Karpas-422 (cell line): ENCODE data around the gene TTC24. TPM values are rescaled to one million over a fixed set of nuclear protein-coding genes. Genes with fewer than 3 reads are reported as not detected.

Experiments used
- DNase-seq: peaks from one replicate; pipeline ENCODE4 v3.0.0-alpha.2; 2015
- H2AFZ ChIP-seq: fragments of 200-600 bp; sonication (generic); 2 replicates; pipeline ENCODE4 v1.6.1; 2014; ENCODE audit warnings: antibody characterized with exemption, low read length, mixed read lengths
- H3K27ac ChIP-seq: fragments of 200-600 bp; sonication (generic); 2 replicates; pipeline ENCODE4 v1.5.1; 2014; ENCODE audit warnings: mild to moderate bottlenecking, low read length, moderate library complexity
- H3K27me3 ChIP-seq: fragments of 200-600 bp; sonication (generic); 2 replicates; pipeline ENCODE4 v1.6.1; 2014; ENCODE audit warnings: low read length, mixed read lengths
- H3K36me3 ChIP-seq: fragments of 200-600 bp; sonication (generic); 2 replicates; pipeline ENCODE4 v1.6.1; 2014; ENCODE audit warnings: low read length, mixed read lengths; ENCODE audit not compliant: insufficient read depth
- H3K4me1 ChIP-seq: fragments of 200-600 bp; sonication (generic); 2 replicates; pipeline ENCODE4 v1.6.1; 2014; ENCODE audit warnings: mild to moderate bottlenecking, low read length, mixed read lengths
- H3K4me2 ChIP-seq: fragments of 200-600 bp; sonication (generic); 2 replicates; pipeline ENCODE4 v1.6.1; 2014; ENCODE audit warnings: low read length, low read depth, mild to moderate bottlenecking; ENCODE audit not compliant: poor library complexity, severe bottlenecking
- H3K4me3 ChIP-seq: fragments of 200-600 bp; sonication (generic); 2 replicates; pipeline ENCODE4 v1.5.1; 2014; ENCODE audit warnings: mild to moderate bottlenecking, antibody characterized with exemption, low read length, mixed read lengths
- H3K79me2 ChIP-seq: fragments of 200-600 bp; sonication (generic); 2 replicates; pipeline ENCODE4 v1.6.1; 2014; ENCODE audit warnings: mild to moderate bottlenecking, low read length, mixed read lengths
- H3K9ac ChIP-seq: fragments of 200-600 bp; sonication (generic); 2 replicates; pipeline ENCODE4 v1.6.0; 2014; ENCODE audit warnings: low read length
- H3K9me2 ChIP-seq: fragments of 200-600 bp; sonication (generic), shearing (Covaris generic); replicated peaks from 2 replicates; pipeline ENCODE4 v1.6.0; 2014; ENCODE audit warnings: mild to moderate bottlenecking, low read length, moderate library complexity; ENCODE audit not compliant: insufficient read depth
- H3K9me3 ChIP-seq: fragments of 300-700, 200-600 bp; sonication (generic); 2 replicates; pipeline ENCODE4 v1.6.1; 2014; ENCODE audit warnings: low read length, mixed read lengths
- H4K20me1 ChIP-seq: fragments of 200-600 bp; sonication (generic); 2 replicates; pipeline ENCODE4 v1.6.1; 2014; ENCODE audit warnings: mild to moderate bottlenecking, antibody characterized with exemption, low read length, low read depth; ENCODE audit not compliant: insufficient read depth
- total RNA-seq: library from RNA; depleted of rRNA; stranded (reverse); fragments of >200 nt; shearing (Covaris generic); gene quantifications from 2 replicates; pipeline ENCODE4 v1.2.3, GENCODE V29; 2014; ENCODE audit warnings: low replicate concordance

TTC24 gene
- total RNA-seq, 1 experiment from 2014 or later, result 2.9 TPM

DNA sequence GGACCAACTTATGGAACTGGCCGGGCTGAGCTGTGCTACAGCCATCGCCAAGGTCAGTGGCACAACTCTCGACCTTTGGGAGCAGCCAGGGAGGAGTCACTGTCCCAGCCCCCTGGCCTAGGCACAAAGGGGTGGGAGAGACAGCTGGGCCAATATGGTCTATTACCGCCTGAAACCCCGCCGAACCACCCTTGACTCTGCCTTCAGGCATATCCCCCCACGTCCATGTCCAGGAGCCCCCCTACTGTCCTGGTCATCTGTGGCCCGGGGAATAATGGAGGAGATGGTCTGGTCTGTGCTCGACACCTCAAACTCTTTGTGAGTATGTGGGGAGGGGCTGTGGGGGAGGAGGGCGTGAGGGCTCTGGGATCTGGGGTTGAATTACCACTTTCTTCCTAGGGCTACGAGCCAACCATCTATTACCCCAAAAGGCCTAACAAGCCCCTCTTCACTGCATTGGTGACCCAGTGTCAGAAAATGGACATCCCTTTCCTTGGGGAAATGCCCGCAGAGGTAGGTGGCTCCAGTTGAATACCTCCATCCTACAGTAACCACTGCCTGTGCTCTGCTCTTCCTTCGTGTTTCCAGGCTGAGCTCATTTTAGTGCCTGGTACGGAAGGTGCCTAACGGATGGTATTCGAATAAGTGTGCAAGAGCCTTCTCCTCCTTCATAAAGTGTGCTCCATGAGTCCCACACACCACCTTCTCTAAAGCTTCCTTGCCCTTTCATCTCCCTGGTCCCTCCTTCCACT is 12.8 kb downstream of the TTC24 start:
- H2AFZ ChIP-seq, result no peak overlapping the region; the same call in 1 of the 2 replicates
- H3K4me3 ChIP-seq, result peak overlapping the region; percentile 97
- H4K20me1 ChIP-seq, result no peaks in the 10 kb centered on the region
- H3K9me3 ChIP-seq, result no peaks in the 10 kb centered on the region
- peak overlapping the region; percentile 70 for H3K27ac ChIP-seq
- peaks cover 33% of the 10 kb centered on the region; the same call in 1 of the 2 replicates for H3K36me3 ChIP-seq
- H3K9ac ChIP-seq, result peak overlapping the region; percentile 94
- peaks cover 20% of the 10 kb centered on the region for H3K79me2 ChIP-seq
- H3K4me2 ChIP-seq, result peak overlapping the region; percentile 91
- H3K4me1 ChIP-seq, result peaks cover 27% of the 10 kb centered on the region
- H3K27me3 ChIP-seq, result no peaks in the 10 kb centered on the region
- no peaks in the 10 kb centered on the region for H3K9me2 ChIP-seq
- peak; percentile 64 for DNase-seq

DNA sequence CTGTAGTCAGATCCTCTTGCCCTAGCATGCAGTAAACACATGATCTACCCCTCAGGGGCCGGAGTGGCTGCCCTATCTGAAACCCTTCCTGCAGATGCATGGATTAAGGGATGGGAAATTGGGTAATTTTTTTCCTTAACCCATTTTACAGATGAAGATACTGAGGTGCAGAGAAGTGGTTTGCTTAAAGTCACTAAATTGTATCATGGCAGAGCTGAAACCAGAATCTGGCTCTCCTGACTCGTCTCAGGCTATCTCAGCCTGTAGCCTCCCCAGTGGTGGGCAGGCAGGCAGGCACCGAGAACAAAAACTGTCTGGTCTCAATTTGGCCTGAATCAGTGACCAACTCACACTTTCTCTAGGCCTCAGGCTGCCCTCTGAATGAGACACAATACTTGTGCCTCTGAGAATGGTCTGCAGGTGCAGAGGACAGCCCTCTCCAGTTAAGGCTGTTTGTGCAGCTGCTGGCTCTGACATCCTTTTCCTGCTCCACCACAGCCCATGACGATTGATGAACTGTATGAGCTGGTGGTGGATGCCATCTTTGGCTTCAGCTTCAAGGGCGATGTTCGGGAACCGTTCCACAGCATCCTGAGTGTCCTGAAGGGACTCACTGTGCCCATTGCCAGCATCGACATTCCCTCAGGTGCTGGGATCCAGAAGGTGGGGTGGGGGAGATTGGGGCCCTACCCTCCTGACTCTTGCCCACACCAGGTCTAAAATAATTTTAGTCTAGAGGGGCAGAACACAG is 13.6 kb downstream of the TTC24 start:
- Histone ChIP-seq H3K4me1 (peaks cover 27% of the 10 kb centered on the region), H3K9ac (peak overlapping the region; percentile 94), H3K79me2 (peaks cover 20% of the 10 kb centered on the region), H2AFZ (no peak overlapping the region), H3K27ac (peak overlapping the region; percentile 70), H3K36me3 (peaks cover 41% of the 10 kb centered on the region; the same call in 1 of the 2 replicates), H4K20me1 (no peaks in the 10 kb centered on the region), H3K4me2 (peak overlapping the region; percentile 91), H3K9me3 (no peaks in the 10 kb centered on the region), H3K9me2 (no peaks in the 10 kb centered on the region), H3K27me3 (no peaks in the 10 kb centered on the region), H3K4me3 (peak overlapping the region; percentile 97)
- DNase-seq, result peak; percentile 60

DNA sequence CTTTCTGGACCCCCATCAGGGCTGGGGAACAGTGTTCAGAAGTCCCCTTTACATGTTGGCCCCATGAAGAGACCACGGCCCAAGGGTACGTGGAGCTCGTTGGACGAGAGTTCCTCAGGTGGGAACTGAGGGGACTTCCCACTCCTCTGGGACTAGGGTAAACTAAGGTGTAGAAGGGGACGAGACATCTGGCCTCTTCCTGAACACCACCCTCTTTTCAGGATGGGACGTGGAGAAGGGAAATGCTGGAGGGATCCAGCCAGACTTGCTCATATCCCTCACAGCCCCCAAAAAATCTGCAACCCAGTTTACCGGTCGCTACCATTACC is 14.1 kb downstream of the TTC24 start:
- H2AFZ ChIP-seq, result no peak overlapping the region
- H3K4me2 ChIP-seq, result peak overlapping the region; percentile 91
- H3K27me3 ChIP-seq, result no peaks in the 10 kb centered on the region
- no peaks in the 10 kb centered on the region for H3K9me2 ChIP-seq
- no peaks in the 10 kb centered on the region for H3K9me3 ChIP-seq
- H3K4me3 ChIP-seq, result no peak overlapping the region
- no peak overlapping the region for H3K9ac ChIP-seq
- DNase-seq, result no peak
- no peaks in the 10 kb centered on the region for H4K20me1 ChIP-seq
- H3K27ac ChIP-seq, result no peak overlapping the region
- H3K36me3 ChIP-seq, result peaks cover 45% of the 10 kb centered on the region; the same call in 1 of the 2 replicates
- peaks cover 24% of the 10 kb centered on the region for H3K79me2 ChIP-seq
- peaks cover 27% of the 10 kb centered on the region for H3K4me1 ChIP-seq

DNA sequence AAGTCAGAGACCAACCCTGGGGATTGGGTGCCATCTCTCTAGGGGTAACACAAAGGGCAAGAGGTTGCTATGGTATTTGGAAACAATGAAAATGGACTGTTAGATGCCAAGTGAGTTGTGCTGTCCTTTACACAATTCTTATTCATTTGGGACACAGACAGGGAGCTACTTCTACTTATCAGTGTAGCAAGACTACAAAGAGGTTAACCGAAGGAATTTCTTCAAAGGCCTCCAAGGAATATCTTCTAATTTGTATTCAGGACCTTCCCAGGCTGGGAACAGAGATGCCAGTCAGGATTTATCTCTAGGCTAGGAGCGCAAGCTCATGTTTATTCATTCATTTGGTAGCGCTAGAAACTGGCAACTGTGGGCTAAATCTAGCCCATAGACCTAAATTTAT is 14.7 kb downstream of the TTC24 start:
- no peaks in the 10 kb centered on the region for H3K9me3 ChIP-seq
- peaks cover 49% of the 10 kb centered on the region for H3K36me3 ChIP-seq
- DNase-seq, result peak; percentile 61
- no peak overlapping the region for H3K4me2 ChIP-seq
- no peak overlapping the region for H3K4me3 ChIP-seq
- no peaks in the 10 kb centered on the region for H3K9me2 ChIP-seq
- no peak overlapping the region for H3K9ac ChIP-seq
- no peaks in the 10 kb centered on the region for H4K20me1 ChIP-seq
- no peak overlapping the region for H2AFZ ChIP-seq
- H3K79me2 ChIP-seq, result peaks cover 30% of the 10 kb centered on the region
- peaks cover 32% of the 10 kb centered on the region for H3K4me1 ChIP-seq
- H3K27ac ChIP-seq, result no peak overlapping the region
- H3K27me3 ChIP-seq, result no peaks in the 10 kb centered on the region

DNA sequence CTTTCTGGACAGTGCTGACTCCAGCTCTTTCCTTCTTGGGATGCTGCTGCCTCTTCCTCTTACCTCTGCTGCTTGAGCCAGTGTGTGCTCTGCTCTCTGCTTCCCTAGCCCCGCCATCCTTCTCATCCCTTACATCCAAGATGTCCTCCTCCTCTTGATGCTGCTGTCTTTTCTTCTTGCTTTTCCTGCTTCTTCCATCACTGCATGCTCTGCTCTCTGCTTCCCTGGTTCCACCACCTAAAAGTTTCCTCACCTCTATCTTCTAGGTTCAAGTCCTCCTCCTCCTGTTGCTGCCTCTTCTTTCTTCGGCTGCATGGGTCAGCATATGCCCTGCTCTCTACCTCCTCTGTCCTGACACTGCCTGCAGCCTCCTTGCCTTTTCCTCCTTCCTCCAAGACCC is 15.5 kb downstream of the TTC24 start:
- Histone ChIP-seq H3K9me3 (no peaks in the 10 kb centered on the region), H3K27me3 (no peaks in the 10 kb centered on the region), H4K20me1 (no peaks in the 10 kb centered on the region), H3K4me2 (no peak overlapping the region), H3K27ac (no peak overlapping the region), H3K9me2 (no peaks in the 10 kb centered on the region), H3K36me3 (peaks cover 49% of the 10 kb centered on the region), H3K9ac (no peak overlapping the region), H2AFZ (no peak overlapping the region), H3K4me1 (peaks cover 40% of the 10 kb centered on the region), H3K4me3 (no peak overlapping the region), H3K79me2 (peaks cover 38% of the 10 kb centered on the region)
- no peak for DNase-seq

DNA sequence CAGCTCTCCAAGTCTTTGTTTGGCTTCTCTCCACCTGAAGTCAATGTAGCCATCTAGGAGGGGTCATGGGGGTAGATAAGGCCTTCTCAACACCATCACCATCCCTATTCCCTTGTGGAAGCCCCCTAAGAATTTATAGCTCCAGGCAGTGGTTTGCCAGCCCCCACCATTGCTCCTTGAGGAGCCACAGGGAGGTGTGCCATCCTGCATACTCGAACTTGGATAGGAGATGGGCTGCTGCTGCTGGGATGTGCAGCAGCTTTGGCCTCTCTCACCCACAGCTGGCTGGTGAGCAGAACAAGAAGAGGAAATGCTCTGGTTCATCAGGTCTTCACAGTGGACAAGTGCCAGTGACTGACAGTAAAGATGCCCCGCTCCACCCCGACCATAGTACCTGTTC is 16.9 kb downstream of the TTC24 start:
- no peaks in the 10 kb centered on the region for H3K27me3 ChIP-seq
- H3K9me2 ChIP-seq, result no peaks in the 10 kb centered on the region
- H4K20me1 ChIP-seq, result no peaks in the 10 kb centered on the region
- no peak overlapping the region for H3K4me2 ChIP-seq
- no peaks in the 10 kb centered on the region for H3K9me3 ChIP-seq
- peaks cover 52% of the 10 kb centered on the region for H3K79me2 ChIP-seq
- no peak overlapping the region for H2AFZ ChIP-seq
- DNase-seq, result no peak
- H3K9ac ChIP-seq, result no peak overlapping the region
- H3K36me3 ChIP-seq, result peaks cover 49% of the 10 kb centered on the region
- H3K27ac ChIP-seq, result no peak overlapping the region
- H3K4me1 ChIP-seq, result peaks cover 36% of the 10 kb centered on the region
- no peak overlapping the region for H3K4me3 ChIP-seq

DNA sequence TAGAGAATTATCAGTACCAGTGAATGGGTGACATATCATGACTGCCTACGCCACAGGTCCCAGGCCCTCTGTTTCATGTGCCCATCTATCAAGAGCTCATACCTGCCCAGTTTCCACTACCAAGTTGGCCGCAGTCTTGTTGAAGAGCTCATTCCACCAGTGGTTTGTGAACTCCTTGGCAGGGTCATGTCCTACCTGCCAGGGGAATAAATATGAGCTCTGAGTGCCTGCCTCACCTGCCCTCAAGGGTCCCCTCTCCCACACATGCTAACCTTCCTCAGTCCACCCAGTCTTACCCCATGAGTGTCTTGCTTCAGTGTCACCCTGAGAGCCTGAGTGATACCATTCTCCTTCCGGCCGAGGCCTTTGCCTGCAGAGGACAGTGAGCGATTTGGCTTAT is 18.6 kb downstream of the TTC24 start:
- Histone ChIP-seq H2AFZ (no peak overlapping the region), H3K36me3 (peaks cover 49% of the 10 kb centered on the region), H4K20me1 (no peaks in the 10 kb centered on the region), H3K9me3 (no peaks in the 10 kb centered on the region), H3K9ac (no peak overlapping the region), H3K4me3 (no peak overlapping the region), H3K4me2 (no peak overlapping the region), H3K4me1 (peaks cover 40% of the 10 kb centered on the region), H3K27me3 (no peaks in the 10 kb centered on the region), H3K9me2 (no peaks in the 10 kb centered on the region), H3K79me2 (peaks cover 41% of the 10 kb centered on the region), H3K27ac (no peak overlapping the region)
- DNase-seq, result no peak

DNA sequence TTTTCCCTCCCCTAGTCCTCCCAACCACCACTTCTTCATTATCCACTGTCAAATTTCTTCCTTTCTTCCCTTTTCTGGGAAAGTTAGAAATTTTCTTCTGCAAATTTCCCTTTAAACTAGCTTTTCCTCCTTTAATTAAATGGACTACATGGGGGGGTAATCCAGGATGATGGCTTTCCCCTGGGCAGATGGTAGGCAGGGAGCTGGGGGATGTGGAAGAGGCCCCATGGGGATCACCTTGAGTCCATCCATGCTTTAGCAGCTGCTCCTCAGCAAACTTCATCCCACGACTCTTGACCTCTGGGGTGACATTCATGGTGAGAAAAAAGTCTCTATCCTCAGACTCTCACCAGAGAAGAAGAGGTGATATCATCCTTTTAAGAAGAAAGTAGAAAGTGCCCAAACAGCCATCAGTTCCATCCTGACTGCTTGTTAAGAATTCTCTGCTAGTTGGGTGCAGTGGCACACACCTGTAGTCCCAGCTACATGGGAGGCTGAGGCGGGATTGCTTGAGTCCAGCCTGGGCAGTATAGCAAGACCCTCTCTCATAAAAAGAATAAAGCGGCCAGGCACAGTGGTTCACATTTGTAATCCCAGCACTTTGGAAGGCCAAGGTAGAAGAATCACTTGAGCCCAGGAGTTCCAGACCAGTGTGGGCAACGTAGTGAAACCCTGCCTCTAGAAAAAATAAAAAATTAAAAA is 19.4 kb downstream of the TTC24 start:
- H3K79me2 ChIP-seq, result peaks cover 35% of the 10 kb centered on the region
- H2AFZ ChIP-seq, result no peak overlapping the region
- H3K4me3 ChIP-seq, result no peak overlapping the region; the same call in 1 of the 2 replicates
- H3K9me3 ChIP-seq, result no peaks in the 10 kb centered on the region
- H3K4me2 ChIP-seq, result peak overlapping the region; percentile 97
- H3K27ac ChIP-seq, result peak overlapping the region; percentile 74; the same call in 1 of the 2 replicates
- peaks cover 33% of the 10 kb centered on the region for H3K4me1 ChIP-seq
- no peak overlapping the region for H3K9ac ChIP-seq
- H3K36me3 ChIP-seq, result peaks cover 42% of the 10 kb centered on the region
- H3K9me2 ChIP-seq, result no peaks in the 10 kb centered on the region
- H4K20me1 ChIP-seq, result no peaks in the 10 kb centered on the region
- DNase-seq, result no peak
- no peaks in the 10 kb centered on the region for H3K27me3 ChIP-seq
